ENCODE data around the gene OR1D5.

DNA sequence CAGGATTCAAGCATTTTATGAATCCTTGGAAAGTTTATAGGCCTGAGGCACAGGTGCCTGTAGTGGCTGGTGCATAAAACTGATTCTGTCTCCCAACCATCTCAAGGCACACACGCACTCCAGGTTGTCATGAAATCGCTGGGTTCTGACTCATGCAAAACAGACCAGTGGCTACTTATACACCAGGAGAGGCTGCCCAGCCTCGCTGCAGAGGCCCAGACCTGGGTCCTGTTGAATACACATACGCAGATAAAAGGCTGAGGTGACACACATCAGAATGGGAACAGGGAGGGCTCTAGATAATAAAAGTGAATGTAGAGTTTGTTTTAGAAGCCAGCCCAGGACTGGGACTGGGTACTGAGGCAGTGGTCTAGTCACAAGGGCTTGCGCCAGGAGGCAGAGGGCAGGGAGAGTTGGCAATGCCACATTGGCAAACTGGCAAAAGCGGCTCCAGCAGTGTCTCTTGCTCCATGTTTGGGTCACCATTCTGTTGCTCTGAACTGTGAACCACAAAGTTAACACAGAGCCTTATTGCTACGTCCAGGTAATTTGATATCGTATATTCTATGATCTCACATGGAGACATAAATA, 13.6 kb downstream of the OR1D5 start:
- TF ChIP-seq, protein P1, sequence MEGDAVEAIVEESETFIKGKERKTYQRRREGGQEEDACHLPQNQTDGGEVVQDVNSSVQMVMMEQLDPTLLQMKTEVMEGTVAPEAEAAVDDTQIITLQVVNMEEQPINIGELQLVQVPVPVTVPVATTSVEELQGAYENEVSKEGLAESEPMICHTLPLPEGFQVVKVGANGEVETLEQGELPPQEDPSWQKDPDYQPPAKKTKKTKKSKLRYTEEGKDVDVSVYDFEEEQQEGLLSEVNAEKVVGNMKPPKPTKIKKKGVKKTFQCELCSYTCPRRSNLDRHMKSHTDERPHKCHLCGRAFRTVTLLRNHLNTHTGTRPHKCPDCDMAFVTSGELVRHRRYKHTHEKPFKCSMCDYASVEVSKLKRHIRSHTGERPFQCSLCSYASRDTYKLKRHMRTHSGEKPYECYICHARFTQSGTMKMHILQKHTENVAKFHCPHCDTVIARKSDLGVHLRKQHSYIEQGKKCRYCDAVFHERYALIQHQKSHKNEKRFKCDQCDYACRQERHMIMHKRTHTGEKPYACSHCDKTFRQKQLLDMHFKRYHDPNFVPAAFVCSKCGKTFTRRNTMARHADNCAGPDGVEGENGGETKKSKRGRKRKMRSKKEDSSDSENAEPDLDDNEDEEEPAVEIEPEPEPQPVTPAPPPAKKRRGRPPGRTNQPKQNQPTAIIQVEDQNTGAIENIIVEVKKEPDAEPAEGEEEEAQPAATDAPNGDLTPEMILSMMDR (IDR thresholded peaks at IDR 0.05): no peak
- TF ChIP-seq POLR2A (IDR thresholded peaks at IDR 0.05): no peak
